ENCODE data around the gene SH3BGR.

DNA sequence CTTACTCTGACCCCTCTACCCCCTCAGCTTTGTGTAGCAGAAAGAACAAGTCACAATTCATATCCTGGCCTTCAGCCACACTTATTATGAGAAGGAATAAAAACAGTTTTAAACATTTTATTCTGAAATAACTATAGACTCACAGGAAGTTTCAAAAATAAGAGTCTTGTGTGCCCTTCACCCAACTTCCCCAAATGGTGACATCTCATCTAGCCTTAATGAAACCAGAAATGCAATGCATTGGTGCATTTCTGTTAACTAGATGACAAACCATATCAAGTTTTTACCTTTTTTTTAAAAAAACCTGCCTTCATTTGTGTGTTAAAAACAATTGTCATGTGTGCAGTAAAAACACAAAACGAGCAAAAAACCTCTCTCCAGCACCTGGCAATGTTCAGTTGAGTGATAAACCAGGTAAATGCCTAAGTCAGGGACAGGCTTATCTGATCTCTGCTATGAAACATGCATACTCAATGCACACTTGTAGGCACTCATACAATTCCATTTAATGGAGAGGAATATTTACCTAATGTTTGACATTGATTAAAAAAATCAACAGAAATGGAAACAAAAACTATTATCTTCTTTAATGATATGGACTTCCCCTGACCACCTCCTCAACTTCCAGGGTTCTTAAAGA is 51.5 kb downstream of the SH3BGR start:
- TF ChIP-seq, protein P1, sequence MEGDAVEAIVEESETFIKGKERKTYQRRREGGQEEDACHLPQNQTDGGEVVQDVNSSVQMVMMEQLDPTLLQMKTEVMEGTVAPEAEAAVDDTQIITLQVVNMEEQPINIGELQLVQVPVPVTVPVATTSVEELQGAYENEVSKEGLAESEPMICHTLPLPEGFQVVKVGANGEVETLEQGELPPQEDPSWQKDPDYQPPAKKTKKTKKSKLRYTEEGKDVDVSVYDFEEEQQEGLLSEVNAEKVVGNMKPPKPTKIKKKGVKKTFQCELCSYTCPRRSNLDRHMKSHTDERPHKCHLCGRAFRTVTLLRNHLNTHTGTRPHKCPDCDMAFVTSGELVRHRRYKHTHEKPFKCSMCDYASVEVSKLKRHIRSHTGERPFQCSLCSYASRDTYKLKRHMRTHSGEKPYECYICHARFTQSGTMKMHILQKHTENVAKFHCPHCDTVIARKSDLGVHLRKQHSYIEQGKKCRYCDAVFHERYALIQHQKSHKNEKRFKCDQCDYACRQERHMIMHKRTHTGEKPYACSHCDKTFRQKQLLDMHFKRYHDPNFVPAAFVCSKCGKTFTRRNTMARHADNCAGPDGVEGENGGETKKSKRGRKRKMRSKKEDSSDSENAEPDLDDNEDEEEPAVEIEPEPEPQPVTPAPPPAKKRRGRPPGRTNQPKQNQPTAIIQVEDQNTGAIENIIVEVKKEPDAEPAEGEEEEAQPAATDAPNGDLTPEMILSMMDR (IDR thresholded peaks at IDR 0.05; ENCODE audit: insufficient read depth, low read length), result no peak
- TF ChIP-seq POLR2AphosphoS5 (IDR thresholded peaks at IDR 0.05; ENCODE audit: low read depth), result no peak

Data from HL-60 (cell line).